Erythroblast (primary cell): ENCODE results near the gene MAP2K2.

ENCODE experiments used
- GATA1 ChIP-seq: IDR thresholded peaks from 2 replicates; pipeline ENCODE4 v1.6.1; 2011; ENCODE audit warnings: low read depth, mild to moderate bottlenecking, control low read depth, low read length, moderate library complexity
- POLR2A ChIP-seq: IDR thresholded peaks from 2 replicates; pipeline ENCODE4 v1.6.1; 2011; ENCODE audit warnings: mild to moderate bottlenecking, low read length

GRCh38 chr19:4049432-4049831 is 74.5 kb downstream of the MAP2K2 start:
- TF ChIP-seq POLR2A (no peak), GATA1 (no peak)
